ENCODE data around the gene PLA2G12A.

PLA2G12A gene

GRCh38 chr4:109729718-109730618 lies at the start of gene PLA2G12A:
Gene PLA2G12A (minus strand): TSS chr4:109730070. CDS start chr4:109729809, 261 bp downstream.
- DNase-seq (ENCODE audit: low read depth in 3 of 3), result peak; percentile 65 to 70 (median 67)

GRCh38 chr4:109764789-109765402 lies 35.0 kb upstream of the PLA2G12A start:
- DNase-seq (ENCODE audit: low read depth in 3 of 3), result no peak

- no peak for DNase-seq (ENCODE audit: low read depth in 3 of 3)
Measured at GRCh38 chr4:109764376-109764775, 34.5 kb upstream of the PLA2G12A start.

GRCh38 chr4:109760682-109761081 lies 30.8 kb upstream of the PLA2G12A start:
- DNase-seq (ENCODE audit: low read depth in 3 of 3), result no peak

GRCh38 chr4:109755656-109756055 lies 25.8 kb upstream of the PLA2G12A start:
- DNase-seq (ENCODE audit: low read depth in 3 of 3), result no peak

- DNase-seq (ENCODE audit: low read depth in 3 of 3), result no peak
Measured at GRCh38 chr4:109754093-109754857, 24.4 kb upstream of the PLA2G12A start.

- DNase-seq (ENCODE audit: low read depth in 3 of 3), result no peak
Measured at GRCh38 chr4:109752525-109752924, 22.7 kb upstream of the PLA2G12A start.

GRCh38 chr4:109751852-109752251 lies 22.0 kb upstream of the PLA2G12A start:
- no peak for DNase-seq (ENCODE audit: low read depth in 3 of 3)

GRCh38 chr4:109750652-109751244 lies 20.9 kb upstream of the PLA2G12A start:
- no peak for DNase-seq (ENCODE audit: low read depth in 3 of 3)

GRCh38 chr4:109749388-109750082 lies 19.7 kb upstream of the PLA2G12A start:
- no peak for DNase-seq (ENCODE audit: low read depth in 3 of 3)

GRCh38 chr4:109748114-109748513 lies 18.2 kb upstream of the PLA2G12A start:
- no peak for DNase-seq (ENCODE audit: low read depth in 3 of 3)

GRCh38 chr4:109746728-109747127 lies 16.9 kb upstream of the PLA2G12A start:
- DNase-seq (ENCODE audit: low read depth in 3 of 3), result no peak

GRCh38 chr4:109745830-109746229 lies 16.0 kb upstream of the PLA2G12A start:
- DNase-seq (ENCODE audit: low read depth in 3 of 3), result no peak

- DNase-seq (ENCODE audit: low read depth in 3 of 3), result no peak
Measured at GRCh38 chr4:109739547-109739946, 9.7 kb upstream of the PLA2G12A start.

GRCh38 chr4:109738104-109738872 lies 8.4 kb upstream of the PLA2G12A start:
- DNase-seq (ENCODE audit: low read depth in 3 of 3), result no peak

GRCh38 chr4:109735566-109736365 lies 5.9 kb upstream of the PLA2G12A start:
- no peak for DNase-seq (ENCODE audit: low read depth in 3 of 3)

GRCh38 chr4:109733728-109734127 lies 3.9 kb upstream of the PLA2G12A start:
- DNase-seq (ENCODE audit: low read depth in 3 of 3), result no peak

GRCh38 chr4:109730619-109731545 lies 1.0 kb upstream of the PLA2G12A start:
- DNase-seq (ENCODE audit: low read depth in 3 of 3), result no peak

Data from stimulated activated CD4-positive, alpha-beta T cell treated with anti-CD3 and anti-CD28 coated beads, TNF-alpha, amount 100 ng/mL, for 4 hours (primary cell).